Stimulated activated CD4-positive, alpha-beta T cell treated with anti-CD3 and anti-CD28 coated beads, Interleukin-15, amount 100 ng/mL, for 1 hour (primary cell): Measurements from ENCODE around the gene CLSTN1.
A peak's percentile ranks its signal among the peaks of the same experiment; 100 is the strongest.
"Not testable (repeated sequence)": the region's sequence is repeated elsewhere in the genome, so short reads cannot be mapped to it uniquely, and the experiment has no call there.

ENCODE experiments used
- DNase-seq, 2 donors: peaks; one replicate each; pipeline ENCODE4 v3.0.0-alpha.2; 2020; ENCODE audit warnings: low read depth in 1 of 2, low spot score in 1 of 2

CLSTN1 gene

DNA sequence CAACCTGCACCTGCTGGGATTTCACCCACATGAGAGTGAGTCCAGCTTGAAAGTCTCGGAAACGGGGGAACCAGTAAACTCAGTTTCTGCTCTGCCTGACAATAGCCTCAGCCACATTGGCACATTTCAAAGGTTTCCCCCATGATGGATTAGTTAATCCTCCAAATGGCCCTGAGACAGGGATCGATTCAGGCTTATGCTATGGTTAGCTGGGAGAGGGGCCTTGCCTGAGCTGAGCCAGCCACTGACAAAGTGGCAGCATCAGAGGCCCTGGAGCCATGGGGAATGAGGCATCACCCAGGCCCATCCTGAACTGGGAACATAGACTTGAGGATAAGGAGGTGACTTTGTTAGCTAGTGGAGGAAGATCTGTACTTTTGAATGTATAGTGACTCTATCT, 2.9 kb upstream of the CLSTN1 start:
- no peak for DNase-seq

DNA sequence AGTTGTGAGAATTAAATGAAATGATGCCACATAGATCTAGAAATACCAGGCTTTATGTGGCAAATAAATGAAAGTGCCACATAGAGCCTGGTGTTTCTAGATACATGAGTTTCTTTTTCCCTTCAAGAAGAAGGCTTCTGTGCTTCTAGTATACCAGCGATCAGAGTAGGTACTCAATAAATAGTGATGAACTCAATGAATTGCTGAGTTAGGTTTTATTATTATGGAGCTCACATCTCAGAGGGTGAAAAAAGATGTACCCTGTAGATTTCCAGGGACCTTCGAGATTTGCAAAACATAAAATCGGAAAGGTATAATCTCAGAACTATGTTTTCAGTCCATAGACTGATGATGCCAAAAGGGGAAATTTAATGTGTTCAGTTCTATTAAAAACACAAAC, 2.3 kb upstream of the CLSTN1 start:
- no peak for DNase-seq

DNA sequence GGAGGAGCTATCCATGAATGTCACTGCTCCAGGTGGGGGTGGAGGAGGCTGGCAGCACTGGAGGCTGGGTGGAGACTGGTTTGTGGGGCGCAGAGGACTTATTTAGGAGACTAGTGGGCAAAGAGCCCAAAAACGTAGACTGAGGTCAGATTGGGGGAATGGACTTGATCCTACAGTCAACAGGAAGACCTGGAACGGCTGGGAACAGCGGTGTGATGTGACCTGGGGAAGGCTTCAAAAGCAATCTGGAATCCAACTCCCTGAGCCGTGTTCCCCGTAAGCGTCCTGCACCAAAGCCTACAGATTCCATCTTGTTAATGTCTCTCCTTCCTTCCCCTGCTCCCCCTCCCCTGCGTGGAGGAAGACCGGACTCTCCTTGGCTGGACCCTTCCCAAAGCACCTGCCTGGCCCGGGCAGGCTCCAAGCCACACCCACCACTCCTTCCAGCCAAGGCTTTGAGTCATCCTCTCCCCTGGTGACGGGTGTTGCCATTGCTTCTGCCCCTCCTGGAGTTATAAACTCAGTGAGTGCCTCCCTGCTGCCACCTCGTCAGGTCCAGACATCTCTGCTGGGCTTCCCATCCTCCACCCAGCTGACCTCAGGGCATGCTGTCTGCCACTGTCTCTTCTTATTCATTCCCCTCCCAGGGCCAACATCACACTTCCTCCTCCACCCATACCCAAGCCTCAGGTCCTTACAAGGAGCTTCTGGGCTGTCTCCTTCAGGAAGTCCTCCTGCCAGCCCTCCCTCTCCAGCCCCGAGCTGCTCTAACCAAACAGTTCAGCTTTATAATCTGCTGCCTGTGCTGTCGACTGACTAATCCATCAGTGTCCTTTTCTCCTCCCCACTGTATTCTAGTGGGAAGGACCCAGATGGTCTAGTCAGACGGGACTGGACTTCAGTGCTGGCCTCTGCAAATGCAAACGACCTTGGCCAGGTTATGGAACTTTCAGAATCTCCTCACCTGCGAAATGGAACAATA, 1.6 kb upstream of the CLSTN1 start:
- DNase-seq = peak in 1 of 2 donors; percentile 18

GRCh38 chr1:9824702-9825089, 931 bp upstream of the CLSTN1 start:
- DNase-seq = no peak

DNA sequence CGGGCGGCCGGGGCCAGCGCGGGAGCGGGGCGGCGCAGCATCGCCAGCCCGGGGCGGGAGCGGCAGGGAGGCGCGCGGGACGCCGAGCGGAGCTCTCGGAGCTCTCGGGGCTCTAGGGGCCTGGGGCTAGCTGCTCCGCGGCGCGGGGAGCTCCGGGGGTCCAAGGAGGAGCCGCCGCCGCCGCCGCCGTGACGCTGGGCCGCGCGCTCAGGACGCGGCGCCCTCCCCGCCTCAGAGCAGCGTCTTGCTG, 147 bp downstream of the CLSTN1 start:
- DNase-seq = no peak

- peak in 1 of 2 donors; percentile 9 for DNase-seq
Observed at GRCh38 chr1:9822897-9823692, 670 bp downstream of the CLSTN1 start.

GRCh38 chr1:9822490-9822889, 1.3 kb downstream of the CLSTN1 start:
- DNase-seq = no peak

DNA sequence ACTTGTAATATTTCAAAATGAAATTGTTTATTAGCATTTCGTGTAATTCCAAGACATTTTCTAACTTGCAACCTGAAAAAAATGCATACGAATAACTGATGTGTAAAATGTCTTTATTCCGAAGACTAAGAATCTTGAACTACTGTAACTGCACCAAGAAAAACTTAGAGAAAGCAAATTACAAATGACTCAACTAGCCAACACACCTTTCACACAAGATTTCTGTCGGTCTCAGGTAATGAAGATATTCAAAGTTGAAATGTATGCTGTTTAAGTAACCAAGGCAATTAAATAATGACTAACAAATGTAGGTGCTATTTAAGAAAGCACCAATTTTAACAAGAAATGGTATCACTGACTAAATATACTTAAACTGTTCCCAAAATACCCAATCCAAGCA, 2.1 kb downstream of the CLSTN1 start:
- no peak for DNase-seq

- no peak for DNase-seq
Observed at GRCh38 chr1:9820521-9820920, 3.2 kb downstream of the CLSTN1 start.

- no peak for DNase-seq
Observed at GRCh38 chr1:9817734-9818133, 6.0 kb downstream of the CLSTN1 start.

DNA sequence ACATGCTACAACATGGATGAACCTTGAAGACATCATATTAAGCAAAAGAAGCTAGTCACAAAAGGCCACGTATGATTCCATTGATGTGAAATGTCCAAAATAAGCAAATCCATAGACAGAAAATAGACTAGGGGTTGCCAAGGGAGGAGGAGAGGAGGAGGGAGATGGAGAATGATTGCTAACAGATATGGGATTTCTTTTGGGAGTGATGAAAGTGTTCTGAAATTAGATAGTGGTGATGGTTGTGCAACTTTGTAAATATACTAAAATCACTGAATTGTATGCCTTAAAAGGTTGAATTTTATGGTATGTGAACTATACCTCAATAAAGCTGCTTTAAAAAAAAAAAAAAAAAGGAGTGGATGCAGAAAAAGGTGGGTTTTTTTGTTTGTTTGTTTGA, 7.6 kb downstream of the CLSTN1 start:
- DNase-seq = no peak

GRCh38 chr1:9815150-9815549, 8.6 kb downstream of the CLSTN1 start:
- DNase-seq = no peak

- DNase-seq = no peak
Observed at GRCh38 chr1:9814619-9815018, 9.1 kb downstream of the CLSTN1 start.

GRCh38 chr1:9811239-9811966, 12.4 kb downstream of the CLSTN1 start:
- no peak for DNase-seq

DNA sequence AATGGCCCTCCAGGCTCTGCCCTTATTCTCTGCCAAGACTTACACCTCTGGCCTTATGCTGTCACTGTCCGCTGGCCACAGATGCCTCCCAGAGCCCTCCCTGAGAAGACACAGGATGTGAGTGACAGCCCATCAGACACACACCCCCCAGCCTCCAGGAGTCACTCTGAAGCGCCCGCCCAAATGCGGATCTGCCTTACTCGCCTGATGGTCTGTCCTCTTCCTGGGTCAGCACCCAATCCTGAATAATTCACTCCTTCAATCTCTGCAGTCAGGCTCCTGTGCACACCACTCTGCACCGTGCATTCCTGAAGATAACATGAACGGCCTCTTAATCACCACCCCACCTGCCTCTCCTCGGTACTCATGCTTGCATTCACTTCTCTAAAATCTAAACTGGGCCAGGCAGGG, 14.7 kb downstream of the CLSTN1 start:
- no peak for DNase-seq

- DNase-seq = no peak
Observed at GRCh38 chr1:9808459-9808858, 15.3 kb downstream of the CLSTN1 start.

- DNase-seq = no peak
Observed at GRCh38 chr1:9807541-9807940, 16.2 kb downstream of the CLSTN1 start.

DNA sequence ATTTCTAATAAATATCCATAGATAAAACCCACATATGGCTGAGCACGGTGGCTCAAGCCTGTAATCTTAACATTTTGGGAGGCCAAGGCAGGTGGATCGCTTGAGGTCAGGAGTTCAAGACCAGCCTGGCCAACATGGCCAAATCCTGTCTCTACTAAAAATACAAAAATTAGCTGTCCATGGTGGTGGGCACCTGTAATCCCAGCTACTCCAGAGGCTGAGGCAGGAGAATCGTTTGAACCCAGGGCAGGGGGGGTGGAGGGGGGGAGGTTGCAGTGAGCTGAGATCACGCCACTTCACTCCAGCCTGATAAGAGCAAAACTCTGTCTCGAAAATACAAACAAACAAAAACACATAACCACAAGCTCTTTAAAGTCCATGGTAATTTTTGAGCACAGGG, 17.8 kb downstream of the CLSTN1 start:
- not testable (repeated sequence) for DNase-seq

DNA sequence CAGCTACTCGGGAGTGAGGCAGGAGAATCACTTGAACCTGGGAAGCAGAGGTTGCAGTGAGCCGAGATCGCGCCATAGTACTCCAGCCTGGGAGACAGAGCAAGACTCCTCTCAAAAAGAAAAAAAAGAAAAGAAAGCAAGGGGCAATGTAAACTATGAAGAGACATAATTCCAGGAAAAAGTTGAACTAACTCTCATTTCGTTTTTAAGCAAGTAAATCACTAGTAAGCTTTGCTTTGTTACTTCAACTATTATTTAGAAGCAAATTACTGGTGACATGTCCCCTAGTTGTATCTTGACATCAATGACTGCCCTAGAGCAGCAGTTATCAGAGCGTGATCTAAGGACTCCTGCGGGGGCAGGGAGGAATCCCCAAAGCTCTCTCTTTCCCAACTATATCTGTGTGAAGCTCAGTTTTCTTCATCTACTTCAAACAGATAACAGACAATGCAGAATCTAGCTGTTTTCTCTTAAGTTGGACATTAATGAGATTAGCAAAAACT, 18.7 kb downstream of the CLSTN1 start:
- no peak for DNase-seq

GRCh38 chr1:9803003-9803918, 20.5 kb downstream of the CLSTN1 start:
- not testable (repeated sequence) for DNase-seq

GRCh38 chr1:9801909-9802308, 21.9 kb downstream of the CLSTN1 start:
- no peak for DNase-seq
